ENCODE data around the gene FAM184A.
"Not testable (repeated sequence)": the region's sequence is repeated elsewhere in the genome, so short reads cannot be mapped to it uniquely, and the experiment has no call there.

The FAM184A gene

DNA sequence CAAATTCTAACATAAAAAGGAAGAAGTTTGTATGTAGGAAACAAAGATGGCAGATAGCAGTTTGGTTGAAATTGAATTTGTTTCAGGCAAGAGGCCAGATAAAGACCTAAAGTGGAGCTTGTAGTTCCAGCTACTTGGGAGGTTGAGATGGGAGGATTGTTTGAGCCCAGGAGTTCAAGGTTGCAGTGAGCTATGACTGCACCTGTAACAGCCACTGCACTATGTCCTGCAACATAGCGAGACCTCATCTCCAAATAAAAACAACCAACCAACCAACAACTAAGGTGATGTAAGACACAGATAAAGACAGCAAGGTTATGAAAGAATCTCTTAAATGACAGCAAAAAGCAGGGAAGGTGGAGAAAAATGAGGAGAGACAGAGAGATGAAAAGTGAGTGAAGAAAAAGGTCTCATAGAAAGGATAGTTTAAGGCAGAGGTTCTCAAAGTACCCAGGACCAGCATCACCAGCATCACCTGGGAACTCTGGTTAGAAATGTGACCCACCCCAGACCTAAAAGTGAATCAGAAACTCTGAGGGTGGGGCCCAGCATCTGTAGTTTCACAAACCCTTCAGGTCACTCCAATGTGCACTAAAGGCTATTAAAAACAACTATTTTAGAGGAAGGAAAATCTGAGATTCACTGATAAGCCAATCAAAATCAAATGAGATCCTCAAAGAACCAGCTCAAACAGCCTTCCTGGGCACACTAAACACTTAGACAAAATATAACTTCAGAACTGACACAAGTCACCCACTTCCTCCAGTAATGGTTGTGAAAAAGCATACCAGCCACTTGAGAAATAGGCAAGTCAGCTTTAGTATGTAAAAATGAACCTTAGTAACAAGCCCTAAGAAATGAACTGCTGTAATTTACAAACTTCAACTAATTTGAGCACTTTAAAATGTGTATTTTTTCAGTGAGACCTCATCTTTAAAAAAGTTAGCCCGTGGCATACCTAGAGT is 57.6 kb downstream of the FAM184A start:
- Histone ChIP-seq H3K36me3 (ENCODE audit: control insufficient read depth, insufficient read depth, low read length) (no peaks in the 10 kb centered on the region), H3K4me3 (ENCODE audit: low read length) (no peak overlapping the region), H3K27ac (ENCODE audit: low read depth, low read length) (no peak overlapping the region), H3K4me1 (ENCODE audit: control insufficient read depth, insufficient read depth, low read length) (no peaks in the 10 kb centered on the region), H3K27me3 (ENCODE audit: control insufficient read depth, insufficient read depth, low read length) (no peaks in the 10 kb centered on the region), H3K9ac (ENCODE audit: low read length) (no peak overlapping the region)

DNA sequence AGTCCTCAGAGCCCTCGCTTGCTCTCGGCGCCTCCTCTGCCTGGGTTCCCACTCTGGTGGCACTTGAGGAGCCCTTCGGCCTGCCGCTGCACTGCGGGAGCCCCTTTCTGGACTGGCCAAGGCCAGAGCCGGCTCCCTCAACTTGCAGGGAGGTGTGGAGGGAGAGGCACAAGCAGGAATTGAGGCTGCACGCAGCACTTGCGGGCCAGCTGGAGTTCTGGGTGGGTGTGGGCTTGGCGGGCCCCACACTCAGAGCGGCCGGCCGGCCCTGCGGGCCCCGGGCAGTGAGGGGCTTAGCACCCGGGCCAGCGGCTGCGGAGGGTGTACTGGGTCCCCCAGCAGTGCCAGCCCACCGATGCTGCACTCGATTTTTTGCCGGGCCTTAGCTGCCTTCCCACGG is 63.3 kb downstream of the FAM184A start:
- not testable (repeated sequence) for H3K36me3 ChIP-seq (ENCODE audit: control insufficient read depth, insufficient read depth, low read length); H3K4me1 ChIP-seq (ENCODE audit: control insufficient read depth, insufficient read depth, low read length); H3K27ac ChIP-seq (ENCODE audit: low read depth, low read length); H3K9ac ChIP-seq (ENCODE audit: low read length); H3K4me3 ChIP-seq (ENCODE audit: low read length); H3K27me3 ChIP-seq (ENCODE audit: control insufficient read depth, insufficient read depth, low read length)

DNA sequence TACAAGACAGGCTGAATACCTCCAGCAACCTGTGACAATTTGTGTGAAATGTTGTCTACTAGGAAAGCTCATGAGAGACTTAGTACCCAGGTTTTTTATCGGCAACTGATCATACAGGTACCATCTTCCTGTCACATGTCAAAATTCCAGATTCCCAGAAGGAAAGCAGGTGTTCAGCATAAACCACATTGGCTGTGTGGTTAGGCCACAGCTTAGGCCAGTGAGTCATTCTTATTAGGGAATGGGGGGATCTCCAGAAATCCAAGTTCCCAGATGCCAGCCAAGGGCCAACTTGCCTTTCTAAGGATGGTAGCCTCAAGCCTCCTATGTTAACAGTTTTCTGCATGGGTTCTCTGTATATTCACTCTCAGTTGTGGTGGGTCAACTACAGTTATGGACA is 65.9 kb downstream of the FAM184A start:
- Histone ChIP-seq H3K4me1 (ENCODE audit: control insufficient read depth, insufficient read depth, low read length) (no peaks in the 10 kb centered on the region), H3K4me3 (ENCODE audit: low read length) (no peak overlapping the region), H3K36me3 (ENCODE audit: control insufficient read depth, insufficient read depth, low read length) (no peaks in the 10 kb centered on the region), H3K9ac (ENCODE audit: low read length) (no peak overlapping the region), H3K27me3 (ENCODE audit: control insufficient read depth, insufficient read depth, low read length) (no peaks in the 10 kb centered on the region), H3K27ac (ENCODE audit: low read depth, low read length) (no peak overlapping the region)

DNA sequence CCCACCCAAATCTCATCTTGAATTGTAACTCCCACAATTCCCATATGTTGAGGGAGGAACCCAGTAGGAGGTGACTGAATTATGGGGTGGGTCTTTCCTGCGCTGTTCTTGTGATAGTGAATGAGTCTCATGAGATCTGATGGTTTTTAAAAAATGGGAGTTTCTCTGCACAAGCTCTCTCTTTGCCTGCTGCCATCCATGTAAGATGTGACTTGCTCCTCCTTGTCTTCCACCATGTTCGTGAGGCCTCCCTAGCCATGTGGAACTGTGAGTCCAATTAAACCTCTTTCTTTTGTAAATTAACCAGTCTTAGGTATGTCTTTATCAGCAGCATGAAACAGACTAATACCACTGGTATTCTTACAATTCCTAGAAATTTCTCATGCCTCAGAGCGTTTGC is 69.2 kb downstream of the FAM184A start:
- H3K4me3 ChIP-seq (ENCODE audit: low read length); H3K9ac ChIP-seq (ENCODE audit: low read length); H3K36me3 ChIP-seq (ENCODE audit: control insufficient read depth, insufficient read depth, low read length); H3K27ac ChIP-seq (ENCODE audit: low read depth, low read length); H3K4me1 ChIP-seq (ENCODE audit: control insufficient read depth, insufficient read depth, low read length); H3K27me3 ChIP-seq (ENCODE audit: control insufficient read depth, insufficient read depth, low read length): not testable (repeated sequence)

DNA sequence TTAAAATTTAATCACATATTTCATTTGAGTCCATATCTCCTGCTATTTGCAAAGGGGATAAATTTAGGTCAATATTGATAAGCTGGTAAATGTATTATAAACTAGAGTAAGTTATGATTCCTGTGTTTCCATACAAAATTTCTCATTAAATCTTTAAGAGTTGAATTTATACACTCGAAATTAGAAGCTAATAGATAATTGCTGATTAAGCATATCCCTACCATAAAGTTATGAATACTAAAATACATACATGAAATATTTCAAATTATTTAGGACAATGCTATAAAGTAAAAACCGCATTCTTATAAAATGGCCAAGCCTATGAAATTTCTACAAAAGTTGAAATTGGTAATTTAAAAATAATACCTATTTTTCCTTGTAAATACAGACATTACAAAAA is 71.5 kb downstream of the FAM184A start:
- no peak overlapping the region for H3K4me3 ChIP-seq (ENCODE audit: low read length)
- no peaks in the 10 kb centered on the region for H3K36me3 ChIP-seq (ENCODE audit: control insufficient read depth, insufficient read depth, low read length)
- no peak overlapping the region for H3K27ac ChIP-seq (ENCODE audit: low read depth, low read length)
- no peak overlapping the region for H3K9ac ChIP-seq (ENCODE audit: low read length)
- no peaks in the 10 kb centered on the region for H3K27me3 ChIP-seq (ENCODE audit: control insufficient read depth, insufficient read depth, low read length)
- no peaks in the 10 kb centered on the region for H3K4me1 ChIP-seq (ENCODE audit: control insufficient read depth, insufficient read depth, low read length)

DNA sequence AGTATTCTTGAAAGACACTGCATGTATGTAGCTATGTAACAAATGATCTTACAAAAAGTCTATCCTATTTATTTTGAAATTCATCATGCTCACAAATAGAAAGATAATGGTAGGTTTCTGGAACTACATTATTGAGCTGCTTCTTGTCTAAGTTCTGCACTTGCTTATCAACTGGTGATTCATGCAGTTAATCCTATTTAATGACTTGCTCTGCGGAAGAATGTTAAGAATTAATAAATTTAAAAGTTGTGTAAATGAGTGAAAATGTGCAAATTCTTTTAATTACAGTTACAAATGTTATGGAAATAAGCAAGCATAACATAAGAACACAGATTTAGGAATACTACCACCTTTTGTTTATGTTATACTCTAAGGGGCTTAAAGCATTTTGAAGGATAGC is 76.4 kb downstream of the FAM184A start:
- Histone ChIP-seq H3K9ac (ENCODE audit: low read length) (no peak overlapping the region), H3K4me1 (ENCODE audit: control insufficient read depth, insufficient read depth, low read length) (no peaks in the 10 kb centered on the region), H3K4me3 (ENCODE audit: low read length) (no peak overlapping the region), H3K27ac (ENCODE audit: low read depth, low read length) (no peak overlapping the region), H3K27me3 (ENCODE audit: control insufficient read depth, insufficient read depth, low read length) (no peaks in the 10 kb centered on the region), H3K36me3 (ENCODE audit: control insufficient read depth, insufficient read depth, low read length) (no peaks in the 10 kb centered on the region)

DNA sequence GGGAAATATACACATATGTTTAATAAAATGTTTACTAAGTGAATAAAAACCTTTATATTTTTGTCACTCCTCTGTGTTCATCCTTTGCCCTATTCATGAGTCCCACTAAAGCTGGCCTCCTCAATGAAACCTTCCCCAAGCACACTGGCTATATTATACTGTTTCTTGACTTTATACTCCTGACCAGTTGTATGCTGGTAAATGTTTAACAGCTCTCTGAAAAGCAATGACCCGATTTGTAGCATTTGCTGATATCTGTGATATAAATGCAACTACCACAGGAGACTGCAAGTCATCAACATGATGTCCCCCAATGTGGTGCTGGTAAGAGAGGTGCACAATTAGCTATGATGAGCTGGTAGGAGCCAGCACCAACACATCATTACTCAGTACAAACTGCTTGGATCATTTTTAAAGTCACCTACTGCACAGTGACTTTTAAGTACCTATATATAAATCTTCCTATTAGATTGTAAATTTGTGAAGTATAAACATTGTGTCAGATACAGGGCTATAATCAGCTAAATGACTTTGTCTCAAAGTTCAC is 78.9 kb downstream of the FAM184A start:
- Histone ChIP-seq H3K27ac (ENCODE audit: low read depth, low read length) (no peak overlapping the region), H3K4me3 (ENCODE audit: low read length) (no peak overlapping the region), H3K27me3 (ENCODE audit: control insufficient read depth, insufficient read depth, low read length) (no peaks in the 10 kb centered on the region), H3K36me3 (ENCODE audit: control insufficient read depth, insufficient read depth, low read length) (no peaks in the 10 kb centered on the region), H3K4me1 (ENCODE audit: control insufficient read depth, insufficient read depth, low read length) (no peaks in the 10 kb centered on the region), H3K9ac (ENCODE audit: low read length) (no peak overlapping the region)

DNA sequence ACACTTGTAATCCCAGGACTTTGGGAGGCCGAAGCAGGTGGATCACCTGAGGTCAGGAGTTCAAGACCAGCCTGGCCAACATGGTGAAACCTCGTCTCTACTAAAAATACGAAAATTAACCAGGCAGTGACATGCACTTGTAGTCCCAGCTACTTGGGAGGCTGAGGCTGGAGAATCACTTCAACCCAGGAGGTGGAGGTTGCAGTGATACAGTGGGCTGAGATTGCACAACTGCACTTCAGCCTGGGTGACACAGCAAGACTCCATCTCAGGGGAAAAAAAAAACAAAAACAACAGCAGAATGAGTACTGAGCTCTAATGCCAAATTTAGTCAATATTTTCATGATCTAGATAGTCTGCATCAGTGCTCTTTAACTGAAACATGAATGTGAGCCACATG is 81.0 kb downstream of the FAM184A start:
- H3K27ac ChIP-seq (ENCODE audit: low read depth, low read length); H3K4me1 ChIP-seq (ENCODE audit: control insufficient read depth, insufficient read depth, low read length); H3K4me3 ChIP-seq (ENCODE audit: low read length); H3K27me3 ChIP-seq (ENCODE audit: control insufficient read depth, insufficient read depth, low read length); H3K36me3 ChIP-seq (ENCODE audit: control insufficient read depth, insufficient read depth, low read length); H3K9ac ChIP-seq (ENCODE audit: low read length): not testable (repeated sequence)

DNA sequence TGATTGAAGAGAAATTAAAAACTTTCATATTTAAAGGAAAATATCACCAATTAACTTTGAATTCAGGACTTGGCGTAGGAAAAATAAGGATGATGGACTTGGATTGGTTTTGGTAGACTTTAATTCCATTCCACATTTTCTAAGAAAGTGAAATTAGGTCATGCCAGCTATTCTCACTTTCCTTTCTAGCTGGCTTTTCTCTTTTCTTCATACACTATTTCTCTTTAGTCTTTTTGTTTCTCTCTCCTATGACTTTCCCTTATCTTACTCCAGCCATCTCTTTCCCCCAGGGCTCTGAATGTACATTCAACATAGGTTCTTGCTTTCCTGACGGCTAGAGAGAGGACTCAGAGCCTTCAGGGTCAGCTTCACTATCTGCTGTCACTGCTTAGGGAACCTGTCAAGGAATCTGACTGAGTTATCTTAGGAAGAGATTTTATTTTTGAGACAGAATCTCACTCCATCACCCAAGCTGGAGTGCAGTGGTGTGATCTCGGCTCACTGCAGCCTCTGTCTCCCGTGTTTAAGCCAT is 82.1 kb downstream of the FAM184A start:
- H3K27me3 ChIP-seq (ENCODE audit: control insufficient read depth, insufficient read depth, low read length): no peaks in the 10 kb centered on the region
- H3K27ac ChIP-seq (ENCODE audit: low read depth, low read length): no peak overlapping the region
- no peaks in the 10 kb centered on the region for H3K4me1 ChIP-seq (ENCODE audit: control insufficient read depth, insufficient read depth, low read length)
- H3K36me3 ChIP-seq (ENCODE audit: control insufficient read depth, insufficient read depth, low read length): no peaks in the 10 kb centered on the region
- no peak overlapping the region for H3K4me3 ChIP-seq (ENCODE audit: low read length)
- H3K9ac ChIP-seq (ENCODE audit: low read length): no peak overlapping the region

DNA sequence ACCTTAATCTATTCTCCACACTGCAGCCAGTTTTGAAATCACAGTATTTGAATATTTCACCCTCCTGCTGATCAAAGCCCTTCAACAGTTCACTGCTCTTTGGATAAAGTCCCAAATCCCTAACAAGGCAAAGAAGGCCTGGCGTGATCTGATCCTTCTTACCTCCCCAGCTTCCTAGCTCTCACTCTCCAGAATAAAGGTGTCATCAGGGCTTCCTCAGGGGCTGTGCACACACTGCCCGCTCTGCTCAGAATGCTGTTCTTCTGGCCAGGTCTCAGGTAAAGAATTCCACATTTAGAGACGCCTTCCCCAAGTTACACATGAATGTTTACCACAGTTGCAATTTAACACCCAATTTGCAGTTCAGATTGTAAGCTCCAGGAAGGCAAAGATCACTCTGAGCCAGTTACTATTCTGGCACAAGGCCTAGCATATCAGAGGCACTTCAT is 84.6 kb downstream of the FAM184A start:
- Histone ChIP-seq H3K27ac (ENCODE audit: low read depth, low read length) (no peak overlapping the region), H3K9ac (ENCODE audit: low read length) (no peak overlapping the region), H3K36me3 (ENCODE audit: control insufficient read depth, insufficient read depth, low read length) (no peaks in the 10 kb centered on the region), H3K4me1 (ENCODE audit: control insufficient read depth, insufficient read depth, low read length) (no peaks in the 10 kb centered on the region), H3K4me3 (ENCODE audit: low read length) (no peak overlapping the region), H3K27me3 (ENCODE audit: control insufficient read depth, insufficient read depth, low read length) (no peaks in the 10 kb centered on the region)

DNA sequence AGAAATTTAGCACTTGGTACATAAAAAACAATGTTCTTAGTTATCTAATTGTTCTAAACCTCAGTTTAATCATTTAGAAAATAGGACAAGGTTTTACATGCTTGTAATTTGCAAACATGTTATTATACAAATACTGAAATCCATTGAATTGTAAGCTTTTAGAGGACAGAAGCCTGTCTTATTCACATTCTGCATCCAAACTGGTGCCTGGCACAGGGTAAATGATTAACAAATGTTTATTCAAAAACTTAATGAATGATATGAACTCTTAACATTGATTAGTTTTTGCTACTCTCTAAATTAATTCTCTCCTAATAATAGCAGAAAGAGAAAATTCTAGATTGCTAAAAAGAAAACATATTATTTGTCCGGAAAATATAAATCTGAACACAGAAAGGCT is 85.1 kb downstream of the FAM184A start:
- Histone ChIP-seq H3K27ac (ENCODE audit: low read depth, low read length) (no peak overlapping the region), H3K27me3 (ENCODE audit: control insufficient read depth, insufficient read depth, low read length) (no peaks in the 10 kb centered on the region), H3K36me3 (ENCODE audit: control insufficient read depth, insufficient read depth, low read length) (no peaks in the 10 kb centered on the region), H3K4me3 (ENCODE audit: low read length) (no peak overlapping the region), H3K4me1 (ENCODE audit: control insufficient read depth, insufficient read depth, low read length) (no peaks in the 10 kb centered on the region), H3K9ac (ENCODE audit: low read length) (no peak overlapping the region)

DNA sequence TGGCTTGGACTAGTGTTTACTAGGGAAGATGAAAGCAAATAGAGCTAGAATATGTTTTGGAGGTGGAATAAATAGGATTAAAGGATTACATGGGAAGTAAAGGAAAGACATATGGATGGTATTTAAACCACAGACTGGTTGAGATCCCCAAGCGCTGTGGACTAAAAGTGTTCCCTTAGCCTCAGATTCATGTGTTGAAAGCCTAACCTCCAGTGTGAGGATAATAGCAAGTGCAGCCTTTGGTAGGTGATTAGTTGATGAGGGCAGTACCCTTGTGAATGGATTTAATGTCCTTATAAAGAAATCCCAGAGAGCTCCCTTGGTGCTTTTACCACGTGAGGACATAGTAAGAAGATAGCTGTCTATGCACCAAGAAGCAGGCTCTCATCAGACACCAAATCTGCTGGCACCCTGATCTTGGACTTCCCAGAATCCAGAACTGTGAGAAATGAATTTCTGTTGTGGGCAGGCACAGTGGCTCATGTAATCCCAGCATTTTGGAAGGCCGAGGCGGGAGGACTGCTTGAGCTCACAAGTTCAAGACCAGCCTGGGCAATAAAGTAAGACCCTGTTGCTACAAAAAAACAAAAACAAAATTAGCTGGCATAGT is 86.2 kb downstream of the FAM184A start:
- H3K9ac ChIP-seq (ENCODE audit: low read length): no peak overlapping the region
- H3K27ac ChIP-seq (ENCODE audit: low read depth, low read length): no peak overlapping the region
- H3K4me3 ChIP-seq (ENCODE audit: low read length): no peak overlapping the region
- H3K27me3 ChIP-seq (ENCODE audit: control insufficient read depth, insufficient read depth, low read length): no peaks in the 10 kb centered on the region
- no peaks in the 10 kb centered on the region for H3K4me1 ChIP-seq (ENCODE audit: control insufficient read depth, insufficient read depth, low read length)
- no peaks in the 10 kb centered on the region for H3K36me3 ChIP-seq (ENCODE audit: control insufficient read depth, insufficient read depth, low read length)

All from rectal smooth muscle tissue (tissue), 1 donor.